ENCODE measurements around the gene MRPS18C.

The MRPS18C gene

DNA sequence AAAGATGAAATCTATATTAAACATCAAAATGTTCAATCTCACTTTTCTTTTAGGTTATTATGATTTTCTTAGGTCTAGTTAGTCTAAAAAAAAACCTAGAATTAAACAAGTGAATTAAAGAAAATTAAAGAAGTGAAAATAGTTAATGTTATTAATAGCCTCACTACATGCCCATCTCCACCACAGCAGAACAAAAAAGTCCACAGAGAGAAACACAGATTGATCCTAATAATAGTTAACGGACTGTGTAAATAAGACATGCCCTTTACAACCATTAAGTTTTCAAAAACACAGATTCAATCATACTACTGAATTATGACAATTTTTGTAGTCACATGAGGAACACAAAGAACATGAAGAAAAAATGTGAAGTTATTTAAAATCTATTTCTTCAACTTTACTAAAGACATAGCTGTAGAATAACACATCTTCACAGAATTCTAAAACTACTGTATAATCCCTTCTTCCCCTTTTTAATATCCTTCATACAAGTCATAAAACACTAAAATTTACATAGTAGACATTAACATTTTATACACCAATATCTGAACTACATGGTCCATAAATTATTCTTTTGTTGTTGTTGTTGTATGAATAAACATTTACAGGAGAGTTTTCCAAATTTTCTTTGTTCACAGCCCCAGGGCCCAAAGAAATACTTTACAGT lies 15.6 kb upstream of the MRPS18C start:
- H3K36me3 ChIP-seq (ENCODE audit: control insufficient read depth in 1 of 2, insufficient read depth in 2 of 2, low read length in 2 of 2): peaks cover 4 to 13% of the 10 kb centered on the region in 2 experiments
- no peak overlapping the region for H3K9ac ChIP-seq (ENCODE audit: low read length)
- H3K18ac ChIP-seq (ENCODE audit: low read length): no peak overlapping the region
- H3K79me2 ChIP-seq (ENCODE audit: control insufficient read depth, insufficient read depth, low read length, poor library complexity): no peaks in the 10 kb centered on the region
- no peak overlapping the region for H2BK120ac ChIP-seq (ENCODE audit: insufficient read depth, low read length, poor library complexity)
- H3K27ac ChIP-seq (ENCODE audit: low read depth, low read length): no peak overlapping the region
- no peak overlapping the region for H2AFZ ChIP-seq (ENCODE audit: insufficient read depth, low read length, poor library complexity)
- H3K27me3 ChIP-seq (ENCODE audit: insufficient read depth, low read length): no peaks in the 10 kb centered on the region
- H3K4me2 ChIP-seq (ENCODE audit: low read length): no peak overlapping the region
- no peak overlapping the region for H4K12ac ChIP-seq (ENCODE audit: low read depth, low read length)
- no CpG with 5 or more reads among the region's 1 CpG for WGBS (ENCODE audit: extremely low coverage, insufficient coverage, insufficient read length)
- no peak overlapping the region for H4K91ac ChIP-seq (ENCODE audit: low read depth, low read length)
- no peak overlapping the region for H4K8ac ChIP-seq (ENCODE audit: low read depth, low read length)
- no peak overlapping the region for H3K4me3 ChIP-seq (ENCODE audit: low read depth, low read length)
- H3K4me1 ChIP-seq (ENCODE audit: control insufficient read depth in 1 of 2, insufficient read depth in 2 of 2, low read length in 2 of 2): no peaks in the 10 kb centered on the region
- no peak overlapping the region for H2BK12ac ChIP-seq (ENCODE audit: low read length)
- no peak overlapping the region for H2BK5ac ChIP-seq (ENCODE audit: low read depth, low read length, poor library complexity)
- no peak overlapping the region for H2AK5ac ChIP-seq (ENCODE audit: low read length)
- no peak for DNase-seq
- no peaks in the 10 kb centered on the region for H3K79me1 ChIP-seq (ENCODE audit: low read length)
- no peaks in the 10 kb centered on the region for H3K9me3 ChIP-seq (ENCODE audit: insufficient read depth, low read depth, low read length)
- no peak overlapping the region for H3K14ac ChIP-seq (ENCODE audit: low read length)
- no peak overlapping the region for H3K4ac ChIP-seq (ENCODE audit: low read depth, low read length)
- H3K23ac ChIP-seq (ENCODE audit: low read length): no peak overlapping the region

- Histone ChIP-seq H3K18ac (ENCODE audit: low read length) (no peak overlapping the region), H3K79me2 (ENCODE audit: control insufficient read depth, insufficient read depth, low read length, poor library complexity) (no peaks in the 10 kb centered on the region), H3K23ac (ENCODE audit: low read length) (no peak overlapping the region), H3K9me3 (ENCODE audit: insufficient read depth, low read depth, low read length) (no peaks in the 10 kb centered on the region), H4K12ac (ENCODE audit: low read depth, low read length) (no peak overlapping the region), H3K27me3 (ENCODE audit: insufficient read depth, low read length) (no peaks in the 10 kb centered on the region), H3K9ac (ENCODE audit: low read length) (no peak overlapping the region), H2AFZ (ENCODE audit: insufficient read depth, low read length, poor library complexity) (no peak overlapping the region), H3K14ac (ENCODE audit: low read length) (no peak overlapping the region), H2BK5ac (ENCODE audit: low read depth, low read length, poor library complexity) (no peak overlapping the region), H3K79me1 (ENCODE audit: low read length) (no peaks in the 10 kb centered on the region), H3K4me1 (ENCODE audit: control insufficient read depth in 1 of 2, insufficient read depth in 2 of 2, low read length in 2 of 2) (no peaks in the 10 kb centered on the region), H3K4me2 (ENCODE audit: low read length) (no peak overlapping the region), H4K91ac (ENCODE audit: low read depth, low read length) (no peak overlapping the region), H2BK120ac (ENCODE audit: insufficient read depth, low read length, poor library complexity) (no peak overlapping the region), H4K8ac (ENCODE audit: low read depth, low read length) (no peak overlapping the region), H3K4ac (ENCODE audit: low read depth, low read length) (no peak overlapping the region), H2BK12ac (ENCODE audit: low read length) (no peak overlapping the region), H2AK5ac (ENCODE audit: low read length) (no peak overlapping the region), H3K4me3 (ENCODE audit: low read depth, low read length) (no peak overlapping the region), H3K36me3 (ENCODE audit: control insufficient read depth in 1 of 2, insufficient read depth in 2 of 2, low read length in 2 of 2) (peaks cover 4 to 13% of the 10 kb centered on the region in 2 experiments), H3K27ac (ENCODE audit: low read depth, low read length) (no peak overlapping the region)
- no peak for DNase-seq
- no CpG with 5 or more reads among the region's 3 CpGs for WGBS (ENCODE audit: extremely low coverage, insufficient coverage, insufficient read length)
Observed at GRCh38 chr4:83440899-83441298, 15.0 kb upstream of the MRPS18C start.

GRCh38 chr4:83449009-83449408 lies 6.8 kb upstream of the MRPS18C start:
- no CpG with 5 or more reads among the region's 2 CpGs for WGBS (ENCODE audit: extremely low coverage, insufficient coverage, insufficient read length)

GRCh38 chr4:83454686-83455085 lies 1.2 kb upstream of the MRPS18C start:
- H3K9me3 ChIP-seq (ENCODE audit: insufficient read depth, low read depth, low read length): no peaks in the 10 kb centered on the region

More at GRCh38 chr4:83449009-83449408, 6.8 kb upstream of the MRPS18C start:
- H4K91ac ChIP-seq (ENCODE audit: low read depth, low read length): no peak overlapping the region
- H2BK120ac ChIP-seq (ENCODE audit: insufficient read depth, low read length, poor library complexity): no peak overlapping the region
- H3K23ac ChIP-seq (ENCODE audit: low read length): no peak overlapping the region
- no peaks in the 10 kb centered on the region for H3K4me1 ChIP-seq (ENCODE audit: control insufficient read depth in 1 of 2, insufficient read depth in 2 of 2, low read length in 2 of 2)
- H3K9me3 ChIP-seq (ENCODE audit: insufficient read depth, low read depth, low read length): no peaks in the 10 kb centered on the region
- H2BK12ac ChIP-seq (ENCODE audit: low read length): no peak overlapping the region
- no peak overlapping the region for H3K9ac ChIP-seq (ENCODE audit: low read length)
- no peak overlapping the region for H3K4me2 ChIP-seq (ENCODE audit: low read length)
- no peak overlapping the region for H3K4ac ChIP-seq (ENCODE audit: low read depth, low read length)
- no peak overlapping the region for H2AFZ ChIP-seq (ENCODE audit: insufficient read depth, low read length, poor library complexity)
- H3K18ac ChIP-seq (ENCODE audit: low read length): no peak overlapping the region
- H4K12ac ChIP-seq (ENCODE audit: low read depth, low read length): no peak overlapping the region
- no peak overlapping the region for H4K8ac ChIP-seq (ENCODE audit: low read depth, low read length)
- H3K4me3 ChIP-seq (ENCODE audit: low read depth, low read length): no peak overlapping the region
- H2AK5ac ChIP-seq (ENCODE audit: low read length): no peak overlapping the region
- H3K14ac ChIP-seq (ENCODE audit: low read length): no peak overlapping the region
- no peak overlapping the region for H3K27ac ChIP-seq (ENCODE audit: low read depth, low read length)
- DNase-seq: no peak
- H3K79me1 ChIP-seq (ENCODE audit: low read length): no peaks in the 10 kb centered on the region
- no peaks in the 10 kb centered on the region for H3K79me2 ChIP-seq (ENCODE audit: control insufficient read depth, insufficient read depth, low read length, poor library complexity)
- no peaks in the 10 kb centered on the region for H3K27me3 ChIP-seq (ENCODE audit: insufficient read depth, low read length)
- no peak overlapping the region for H2BK5ac ChIP-seq (ENCODE audit: low read depth, low read length, poor library complexity)
- H3K36me3 ChIP-seq (ENCODE audit: control insufficient read depth in 1 of 2, insufficient read depth in 2 of 2, low read length in 2 of 2): peaks cover 1 to 2% of the 10 kb centered on the region in 2 experiments

More at GRCh38 chr4:83454686-83455085, 1.2 kb upstream of the MRPS18C start:
- peak overlapping the region; percentile 64 for H3K4ac ChIP-seq (ENCODE audit: low read depth, low read length)
- H3K27ac ChIP-seq (ENCODE audit: low read depth, low read length): no peak overlapping the region
- no peak overlapping the region for H2AFZ ChIP-seq (ENCODE audit: insufficient read depth, low read length, poor library complexity)
- H3K4me3 ChIP-seq (ENCODE audit: low read depth, low read length): peak overlapping the region; percentile 90
- no peaks in the 10 kb centered on the region for H3K27me3 ChIP-seq (ENCODE audit: insufficient read depth, low read length)
- H3K14ac ChIP-seq (ENCODE audit: low read length): no peak overlapping the region
- H3K4me2 ChIP-seq (ENCODE audit: low read length): peak overlapping the region; percentile 61
- no peak overlapping the region for H4K12ac ChIP-seq (ENCODE audit: low read depth, low read length)
- H4K8ac ChIP-seq (ENCODE audit: low read depth, low read length): no peak overlapping the region
- peaks cover 0 to 3% of the 10 kb centered on the region in 2 experiments for H3K4me1 ChIP-seq (ENCODE audit: control insufficient read depth in 1 of 2, insufficient read depth in 2 of 2, low read length in 2 of 2)
- peak overlapping the region; percentile 73 for H3K9ac ChIP-seq (ENCODE audit: low read length)
- peaks cover 7% of the 10 kb centered on the region for H3K79me2 ChIP-seq (ENCODE audit: control insufficient read depth, insufficient read depth, low read length, poor library complexity)
- H2BK5ac ChIP-seq (ENCODE audit: low read depth, low read length, poor library complexity): no peak overlapping the region
- H2BK120ac ChIP-seq (ENCODE audit: insufficient read depth, low read length, poor library complexity): no peak overlapping the region
- no CpG with 5 or more reads among the region's 6 CpGs for WGBS (ENCODE audit: extremely low coverage, insufficient coverage, insufficient read length)
- peak in 1 of 2 donors; percentile 1 for DNase-seq
- H3K18ac ChIP-seq (ENCODE audit: low read length): no peak overlapping the region
- H2BK12ac ChIP-seq (ENCODE audit: low read length): no peak overlapping the region
- no peak overlapping the region for H3K23ac ChIP-seq (ENCODE audit: low read length)
- H3K36me3 ChIP-seq (ENCODE audit: control insufficient read depth in 1 of 2, insufficient read depth in 2 of 2, low read length in 2 of 2): peaks cover 0 to 3% of the 10 kb centered on the region in 2 experiments
- no peak overlapping the region for H4K91ac ChIP-seq (ENCODE audit: low read depth, low read length)
- peaks cover 4% of the 10 kb centered on the region for H3K79me1 ChIP-seq (ENCODE audit: low read length)
- H2AK5ac ChIP-seq (ENCODE audit: low read length): no peak overlapping the region

Measured in trophoblast cell (in vitro differentiated cells and primary cell).